HCT116 (cell line): Measurements from ENCODE around the gene ANAPC7. TPM values are rescaled to one million over a fixed set of nuclear protein-coding genes. Genes with fewer than 3 reads are reported as not detected.

Experiments used
- ATAC-seq: fragments of 200-7000 bp; cut with Tn5 transposase; 2 replicates; pipeline ENCODE4 v1.9.1; 2020; ENCODE audit warnings: mild to moderate bottlenecking, moderate library complexity
- BruUV-seq: library from RNA; stranded (reverse); fragments of 400-500 nt; replicated peaks from 2 replicates; lab custom pipeline; 2021; lab: Mats Ljungman, UMichigan
- CTCF ChIA-PET: fragments of 300-600 bp; sonication (Branson Sonifier 250); formaldehyde crosslinking; loops from one replicate; lab custom pipeline; 2021; ENCODE audit warnings: antibody characterized with exemption; lab: Charles Lee
- POLR2A ChIA-PET: fragments of 300-600, 350-600 bp; sonication (Branson Sonifier 250); formaldehyde crosslinking; loops from one replicate; lab custom pipeline; 2021; ENCODE audit warnings: antibody characterized with exemption; lab: Charles Lee
- RAD21 ChIA-PET, 2 experiments: fragments of 300-600 bp; sonication (Branson Sonifier 250); formaldehyde crosslinking; loops; one replicate each; lab custom pipeline; 2023; ENCODE audit warnings: low total read pairs in 2 of 2; ENCODE audit not compliant: uncharacterized antibody in 2 of 2, unreplicated experiment in 2 of 2, low non-redundant PET in 1 of 2; lab: Charles Lee
- DNase-seq: peaks from one replicate; pipeline ENCODE4 v3.0.0-alpha.2; 2010; ENCODE audit warnings: low read depth, low spot score
- H2AFZ ChIP-seq: fragments of 200-600 bp; shearing (Covaris generic), sonication (generic); 2 replicates; pipeline ENCODE4 v1.6.1; 2017; ENCODE audit warnings: low read depth, mixed run types, mixed read lengths, antibody characterized with exemption, low read length; ENCODE audit not compliant: poor library complexity, severe bottlenecking
- H3K27ac ChIP-seq: 2 replicates; pipeline ENCODE4 v1.5.1; 2012; ENCODE audit warnings: low read depth, low read length
- H3K27me3 ChIP-seq: fragments of 200-600 bp; sonication (generic); 2 replicates; pipeline ENCODE4 v1.6.1; 2016; ENCODE audit warnings: mixed run types, low read length, mixed read lengths; ENCODE audit not compliant: insufficient read depth
- H3K36me3 ChIP-seq, 2 experiments: fragments of 200-500 bp in 1 of 2; fragments of 200-600 bp in 1 of 2; sonication (Bioruptor generic) in 1 of 2; sonication (generic) in 1 of 2; 2 replicates each; pipeline versions ENCODE4 v1.5.1 to v1.6.1; 2014 to 2016; ENCODE audit warnings: low read length in 2 of 2, inconsistent platforms in 1 of 2, mixed read lengths in 1 of 2, mixed run types in 1 of 2; ENCODE audit not compliant: insufficient read depth in 2 of 2, control insufficient read depth in 1 of 2
- H3K4me1 ChIP-seq, 2 experiments: fragments of 200-600 bp in 1 of 2; sonication (generic) in 1 of 2; 2 replicates each; pipeline versions ENCODE4 v1.5.1 to v1.6.1; 2012 to 2017; ENCODE audit warnings: low read length in 2 of 2, inconsistent platforms in 1 of 2, mild to moderate bottlenecking in 1 of 2, mixed read lengths in 1 of 2, mixed run types in 1 of 2, moderate library complexity in 1 of 2; ENCODE audit not compliant: insufficient read depth in 2 of 2, control insufficient read depth in 1 of 2
- H3K4me2 ChIP-seq: fragments of 200-600 bp; sonication (generic); 2 replicates; pipeline ENCODE4 v1.6.1; 2017; ENCODE audit warnings: mixed run types, low read length, mixed read lengths
- H3K4me3 ChIP-seq, 2 experiments: fragments of 200-600 bp in 1 of 2; sonication (generic) in 1 of 2; replicated peaks in 1 of 2; 2 replicates each; pipeline ENCODE4 v1.5.1; 2011 to 2016; ENCODE audit warnings: low read length in 2 of 2, control low read depth in 1 of 2, low read depth in 1 of 2, mild to moderate bottlenecking in 1 of 2, mixed read lengths in 1 of 2, mixed run types in 1 of 2
- H3K79me2 ChIP-seq: fragments of 200-600 bp; sonication (generic); 2 replicates; pipeline ENCODE4 v1.6.1; 2017; ENCODE audit warnings: mild to moderate bottlenecking, mixed run types, low read length, moderate library complexity, mixed read lengths; ENCODE audit not compliant: insufficient read depth
- H3K9ac ChIP-seq: fragments of 200-600 bp; sonication (generic); 2 replicates; pipeline ENCODE4 v1.6.1; 2016; ENCODE audit warnings: low read length, mixed read lengths
- H3K9me2 ChIP-seq: fragments of 200-600 bp; sonication (generic), shearing (Covaris generic); 2 replicates; pipeline ENCODE4 v1.6.1; 2017; ENCODE audit warnings: mixed run types, mild to moderate bottlenecking, moderate library complexity; ENCODE audit not compliant: insufficient read depth
- H3K9me3 ChIP-seq, 2 experiments: fragments of 200-500 bp in 1 of 2; fragments of 200-600 bp in 1 of 2; sonication (Bioruptor generic) in 1 of 2; sonication (generic) in 1 of 2; 2 replicates each; pipeline ENCODE4 v1.6.1; 2014 to 2017; ENCODE audit warnings: low read length in 2 of 2, mixed read lengths in 2 of 2, inconsistent platforms in 1 of 2, low read depth in 1 of 2, mild to moderate bottlenecking in 1 of 2, mixed run types in 1 of 2, moderate library complexity in 1 of 2; ENCODE audit not compliant: control insufficient read depth in 1 of 2, insufficient read depth in 1 of 2
- H4K20me1 ChIP-seq: fragments of 200-600 bp; sonication (generic), shearing (Covaris generic); 2 replicates; pipeline ENCODE4 v1.6.1; 2017; ENCODE audit warnings: mixed run types, mild to moderate bottlenecking, moderate library complexity; ENCODE audit not compliant: insufficient read depth
- ATF3 ChIP-seq: IDR thresholded peaks from 2 replicates; pipeline ENCODE4 v1.6.1; 2012
- CBX3 ChIP-seq: IDR thresholded peaks from 2 replicates; pipeline ENCODE4 v1.6.1; 2012; ENCODE audit warnings: low read depth
- CEBPB ChIP-seq: IDR thresholded peaks from 2 replicates; pipeline ENCODE4 v1.6.1; 2012; ENCODE audit warnings: low read depth
- EGR1 ChIP-seq: IDR thresholded peaks from 2 replicates; pipeline ENCODE4 v1.6.1; 2012; ENCODE audit warnings: low read depth
- ELF1 ChIP-seq: IDR thresholded peaks from 2 replicates; pipeline ENCODE4 v1.6.1; 2012; ENCODE audit warnings: low read depth, borderline replicate concordance
- EZH2 ChIP-seq: fragments of 200-600 bp; sonication (generic); IDR thresholded peaks from 2 replicates; pipeline ENCODE4 v1.6.1; 2017; ENCODE audit warnings: antibody characterized with exemption, mixed run types
- EZH2phosphoT487 ChIP-seq: fragments of 200-600 bp; IDR thresholded peaks from 2 replicates; pipeline ENCODE4 v1.6.1; 2018; ENCODE audit warnings: antibody characterized with exemption, borderline replicate concordance
- FOSL1 ChIP-seq: IDR thresholded peaks from 2 replicates; pipeline ENCODE4 v1.6.1; 2012; ENCODE audit warnings: low read depth
- JUND ChIP-seq: IDR thresholded peaks from 2 replicates; pipeline ENCODE4 v1.6.1; 2012
- MAX ChIP-seq: IDR thresholded peaks from 2 replicates; pipeline ENCODE4 v1.6.1; 2012
- POLR2A ChIP-seq: IDR thresholded peaks from 2 replicates; pipeline ENCODE4 v1.7.0; 2011; ENCODE audit warnings: borderline replicate concordance; ENCODE audit not compliant: insufficient read depth, insufficient read length; ENCODE audit errors: extremely low read depth
- POLR2AphosphoS5 ChIP-seq: IDR thresholded peaks from 2 replicates; pipeline ENCODE4 v1.6.1; 2011; ENCODE audit warnings: mild to moderate bottlenecking, low read depth, low read length, moderate library complexity
- RAD21 ChIP-seq: IDR thresholded peaks from 2 replicates; pipeline ENCODE4 v1.6.1; 2012; ENCODE audit warnings: low read depth, mild to moderate bottlenecking
- REST ChIP-seq: IDR thresholded peaks from 2 replicates; pipeline ENCODE4 v1.6.1; 2012; ENCODE audit warnings: low read depth
- SIN3A ChIP-seq: IDR thresholded peaks from 2 replicates; pipeline ENCODE4 v1.6.1; 2012; ENCODE audit warnings: low read depth
- SP1 ChIP-seq: IDR thresholded peaks from 2 replicates; pipeline ENCODE4 v1.6.1; 2012; ENCODE audit warnings: low read depth
- SRF ChIP-seq: IDR thresholded peaks from 2 replicates; pipeline ENCODE4 v1.6.1; 2012; ENCODE audit warnings: low read depth
- TCF7L2 ChIP-seq: IDR thresholded peaks from 2 replicates; pipeline ENCODE4 v1.7.0; 2011; ENCODE audit warnings: borderline replicate concordance, inconsistent platforms; ENCODE audit not compliant: insufficient read depth, insufficient read length; ENCODE audit errors: extremely low read depth
- YY1 ChIP-seq: IDR thresholded peaks from 2 replicates; pipeline ENCODE4 v1.6.1; 2011; ENCODE audit warnings: low read length, low read depth, moderate library complexity, mild to moderate bottlenecking; ENCODE audit not compliant: insufficient replicate concordance; ENCODE audit errors: extremely low read depth
- ZBTB33 ChIP-seq: IDR thresholded peaks from 2 replicates; pipeline ENCODE4 v1.6.1; 2011; ENCODE audit warnings: mild to moderate bottlenecking, low read length, moderate library complexity; ENCODE audit not compliant: insufficient replicate concordance; ENCODE audit errors: extremely low read depth
- ZFX ChIP-seq: fragments of 450-650 bp; IDR thresholded peaks from 2 replicates; pipeline ENCODE4 v1.6.1; 2017
- ZNF274 ChIP-seq: fragments of 200-500 bp; sonication (Bioruptor generic); IDR thresholded peaks from 2 replicates; pipeline ENCODE4 v1.6.1; 2014; ENCODE audit warnings: mild to moderate bottlenecking, low read depth, low read length, inconsistent platforms
- intact Hi-C: fragments of 100-400 bp; cut with micrococcal nuclease; formaldehyde crosslinking; loops from 2 replicates; pipeline ENCODE4 v1.10.0; 2022
- total RNA-seq: library from RNA; stranded (reverse); gene quantifications from one replicate; pipeline ENCODE4 v1.2.1, GENCODE V29; 2021; ENCODE audit not compliant: unreplicated experiment

ANAPC7 gene
- total RNA-seq, 1 experiment from 2014 or later: 55.9 TPM

- BruUV-seq: TSS peak; percentile 76
- Histone ChIP-seq H3K36me3 (peaks cover 2 to 10% of the 10 kb centered on the region in 2 experiments; a peak in 3 of 4 replicates), H3K4me3 (peak within 1 kb of the TSS; percentile 77 to 95), H4K20me1 (no peaks in the 10 kb centered on the region), H2AFZ (no peak within 1 kb of the TSS), H3K4me1 (peaks cover 0 to 13% of the 10 kb centered on the region in 2 experiments; a peak in 2 of 4 replicates), H3K4me2 (peak within 1 kb of the TSS; percentile 63), H3K9me2 (no peaks in the 10 kb centered on the region), H3K27me3 (no peaks in the 10 kb centered on the region), H3K9me3 (no peaks in the 10 kb centered on the region), H3K9ac (peak within 1 kb of the TSS; percentile 76), H3K79me2 (peaks cover 41% of the 10 kb centered on the region), H3K27ac (peak within 1 kb of the TSS; percentile 78)
- peak; percentile 84 for DNase-seq
- RAD21 ChIA-PET: interaction anchor here (0.6 to 1.4 kb wide), 8 partner anchors 18 to 659 kb away, joined by 3 to 6 read pairs (median 4); partner anchors contain the start of gene GPN3 (in 1 of the 2)
- CTCF ChIA-PET: interaction anchor here (0.6 to 2.3 kb wide), 15 partner anchors 9 to 438 kb away, joined by 3 to 55 read pairs (median 4); partner anchors contain the start of genes FAM216A and GPN3
- POLR2A ChIA-PET: interaction anchor here (1.0 to 1.9 kb wide), 5 partner anchors 18 to 376 kb away, joined by 3 to 15 read pairs (median 5); partner anchors contain the start of genes FAM216A, GPN3 and RAD9B
- ATAC-seq: peak; percentile 95
- intact Hi-C loops: loop anchor here (1.0 to 5.0 kb wide), 4 partner anchors 18 to 437 kb away; partner anchors contain the start of genes FAM216A and GPN3
- TF ChIP-seq SP1 (no peak), ATF3 (no peak), ELF1 (peak; percentile 96), ZNF274 (no peak), FOSL1 (no peak), EGR1 (peak; percentile 78), MAX (peak; percentile 37; the same call in 1 of the 2 replicates), CBX3 (no peak), JUND (no peak), POLR2AphosphoS5 (peak; percentile 87), REST (no peak), SRF (no peak), SIN3A (peak; percentile 78), ZBTB33 (no peak), POLR2A (peak; percentile 50), CEBPB (no peak), EZH2 (no peak), RAD21 (peak; percentile 97), EZH2phosphoT487 (no peak), ZFX (peak; percentile 55; the same call in 1 of the 2 replicates), TCF7L2 (no peak), YY1 (peak; percentile 61)
Observed at GRCh38 chr12:110449799-110450497, 46.4 kb upstream of the ANAPC7 start, which contains the start of gene ARPC3. TSS of gene ARPC3 (minus strand) at chr12:110450337. CDS start at chr12:110450260, 77 bp downstream.
